IMR-90 (cell line): Measurements from ENCODE around the gene KLF13. TPM values are rescaled to one million over a fixed set of nuclear protein-coding genes. Genes with fewer than 3 reads are reported as not detected.

Experiments used
- ATAC-seq: fragments of 200-7000 bp; cut with Tn5 transposase; 2 replicates; pipeline ENCODE4 v1.9.1; 2020; ENCODE audit warnings: low read depth, mild to moderate bottlenecking, moderate library complexity
- BruUV-seq: library from RNA; stranded (reverse); fragments of 400-500 nt; replicated peaks from 2 replicates; lab custom pipeline; 2021; lab: Mats Ljungman, UMichigan
- CTCF ChIA-PET: fragments of 300-600 bp; formaldehyde crosslinking; extraction: SDS; loops from one replicate; lab custom pipeline; 2021; ENCODE audit warnings: antibody characterized with exemption; lab: Yijun Ruan, JAX
- POLR2A ChIA-PET: fragments of 300-600 bp; sonication (Branson Sonifier 250); formaldehyde crosslinking; loops from one replicate; lab custom pipeline; 2022; ENCODE audit warnings: antibody characterized with exemption; ENCODE audit not compliant: unreplicated experiment; lab: Charles Lee
- DNase-seq: peaks from one replicate; pipeline ENCODE4 v3.0.0; 2013
- H2AFZ ChIP-seq: replicated peaks from 2 replicates; pipeline ENCODE3; 2013; ENCODE audit warnings: low read length, mild to moderate bottlenecking; ENCODE audit not compliant: poor library complexity
- H2AK5ac ChIP-seq: 2 replicates; pipeline ENCODE4 v1.6.1; 2013; ENCODE audit warnings: low read depth, low read length, inconsistent platforms
- H2AK9ac ChIP-seq: replicated peaks from 2 replicates; pipeline ENCODE3; 2013; ENCODE audit warnings: mild to moderate bottlenecking, low read depth, low read length, moderate library complexity; ENCODE audit not compliant: poor library complexity
- H2BK120ac ChIP-seq: 2 replicates; pipeline ENCODE4 v1.6.1; 2013; ENCODE audit warnings: low read depth, low read length, inconsistent platforms
- H2BK15ac ChIP-seq: 3 replicates; pipeline ENCODE4 v1.6.1; 2013; ENCODE audit warnings: low read depth, low read length, inconsistent platforms
- H2BK20ac ChIP-seq: 2 replicates; pipeline ENCODE4 v1.6.1; 2013; ENCODE audit warnings: low read depth, mild to moderate bottlenecking, inconsistent platforms, low read length, moderate library complexity
- H2BK5ac ChIP-seq: 2 replicates; pipeline ENCODE4 v1.6.1; 2013; ENCODE audit warnings: mild to moderate bottlenecking, low read depth, low read length, inconsistent platforms; ENCODE audit not compliant: poor library complexity, severe bottlenecking
- H3K14ac ChIP-seq: replicated peaks from 2 replicates; pipeline ENCODE4 v1.6.1; 2013; ENCODE audit warnings: low read depth, low read length, inconsistent platforms
- H3K18ac ChIP-seq: 2 replicates; pipeline ENCODE4 v1.6.1; 2013; ENCODE audit warnings: low read depth, low read length, control low read depth
- H3K23ac ChIP-seq: 2 replicates; pipeline ENCODE4 v1.6.1; 2013; ENCODE audit warnings: low read depth, low read length, inconsistent platforms
- H3K27ac ChIP-seq: 2 replicates; pipeline ENCODE4 v1.5.1; 2013; ENCODE audit warnings: mild to moderate bottlenecking, control low read depth, low read length; ENCODE audit not compliant: insufficient read depth
- H3K27me3 ChIP-seq: 2 replicates; pipeline ENCODE4 v1.6.1; 2013; ENCODE audit warnings: low read length; ENCODE audit not compliant: control insufficient read depth, insufficient read depth
- H3K36me3 ChIP-seq: 2 replicates; pipeline ENCODE4 v1.6.1; 2013; ENCODE audit warnings: low read length, mixed read lengths; ENCODE audit not compliant: control insufficient read depth, insufficient read depth
- H3K4ac ChIP-seq: 2 replicates; pipeline ENCODE4 v1.6.1; 2013; ENCODE audit warnings: low read depth, low read length, inconsistent platforms
- H3K4me1 ChIP-seq: 2 replicates; pipeline ENCODE4 v1.6.1; 2013; ENCODE audit warnings: low read length, mixed read lengths; ENCODE audit not compliant: control insufficient read depth, insufficient read depth
- H3K4me2 ChIP-seq: 2 replicates; pipeline ENCODE4 v1.6.1; 2013; ENCODE audit warnings: low read depth, mild to moderate bottlenecking, control low read depth, low read length, moderate library complexity
- H3K4me3 ChIP-seq: 2 replicates; pipeline ENCODE4 v1.5.1; 2013; ENCODE audit warnings: low read depth, mild to moderate bottlenecking, control low read depth, low read length, moderate library complexity; ENCODE audit not compliant: insufficient read depth
- H3K56ac ChIP-seq: 2 replicates; pipeline ENCODE4 v1.6.1; 2013; ENCODE audit warnings: low read length, inconsistent platforms; ENCODE audit not compliant: insufficient read depth; ENCODE audit errors: extremely low read depth
- H3K79me1 ChIP-seq, 2 experiments: 2 replicates each; pipeline ENCODE4 v1.6.1; 2013; ENCODE audit warnings: low read length in 2 of 2, inconsistent platforms in 1 of 2, low read depth in 1 of 2
- H3K9ac ChIP-seq: 2 replicates; pipeline ENCODE4 v1.6.1; 2013; ENCODE audit warnings: low read depth, low read length, control low read depth
- H3K9me1 ChIP-seq: 2 replicates; pipeline ENCODE4 v1.6.1; 2013; ENCODE audit warnings: low read length, inconsistent platforms; ENCODE audit not compliant: insufficient read depth
- H3K9me3 ChIP-seq: 2 replicates; pipeline ENCODE4 v1.6.1; 2013; ENCODE audit warnings: low read length; ENCODE audit not compliant: control insufficient read depth, insufficient read depth
- H4K20me1 ChIP-seq: 2 replicates; pipeline ENCODE4 v1.6.1; 2013; ENCODE audit warnings: low read length, inconsistent platforms; ENCODE audit not compliant: insufficient read depth
- H4K5ac ChIP-seq: 2 replicates; pipeline ENCODE4 v1.6.1; 2013; ENCODE audit warnings: mild to moderate bottlenecking, low read depth, low read length, control low read depth
- H4K8ac ChIP-seq, 2 experiments: 2 replicates each; pipeline ENCODE4 v1.6.1; 2013; ENCODE audit warnings: low read depth in 2 of 2, low read length in 2 of 2, control low read depth in 1 of 2, inconsistent platforms in 1 of 2
- H4K91ac ChIP-seq: 2 replicates; pipeline ENCODE4 v1.6.1; 2013; ENCODE audit warnings: low read depth, low read length, inconsistent platforms; ENCODE audit not compliant: insufficient read depth
- BHLHE40 ChIP-seq: fragments of 150-350 bp; IDR thresholded peaks from 2 replicates; pipeline ENCODE4 v1.6.1; 2016; ENCODE audit warnings: mild to moderate bottlenecking, low read depth, low read length
- CEBPB ChIP-seq: IDR thresholded peaks from 2 replicates; pipeline ENCODE4 v1.6.1; 2012; ENCODE audit warnings: low read depth, low read length, improper control_type of control experiment
- CHD1 ChIP-seq: IDR thresholded peaks from 2 replicates; pipeline ENCODE4 v1.6.1; 2012; ENCODE audit warnings: low read depth, low read length, improper control_type of control experiment
- FOS ChIP-seq: fragments of 150-350 bp; IDR thresholded peaks from 2 replicates; pipeline ENCODE4 v1.6.1; 2016; ENCODE audit warnings: low read depth, low read length
- MAFK ChIP-seq: IDR thresholded peaks from 2 replicates; pipeline ENCODE4 v1.6.1; 2012; ENCODE audit warnings: low read depth, low read length, improper control_type of control experiment
- MAZ ChIP-seq: IDR thresholded peaks from 2 replicates; pipeline ENCODE4 v1.6.1; 2012; ENCODE audit warnings: low read depth, mild to moderate bottlenecking, low read length, improper control_type of control experiment, moderate library complexity, borderline replicate concordance
- NFE2L2 ChIP-seq: fragments of 150-350 bp; IDR thresholded peaks from 2 replicates; pipeline ENCODE4 v1.6.1; 2016; ENCODE audit warnings: low read depth, mild to moderate bottlenecking, low read length
- POLR2A ChIP-seq: IDR thresholded peaks from 2 replicates; pipeline ENCODE4 v1.6.1; 2012; ENCODE audit warnings: mild to moderate bottlenecking, low read depth, low read length
- RCOR1 ChIP-seq: IDR thresholded peaks from 2 replicates; pipeline ENCODE4 v1.6.1; 2012; ENCODE audit warnings: mild to moderate bottlenecking, low read length, improper control_type of control experiment; ENCODE audit not compliant: insufficient replicate concordance
- RFX5 ChIP-seq: IDR thresholded peaks from 2 replicates; pipeline ENCODE4 v1.8.0; 2012; ENCODE audit warnings: low read depth, mild to moderate bottlenecking, low read length, moderate library complexity
- SMC3 ChIP-seq: fragments of 150-350 bp; IDR thresholded peaks from 2 replicates; pipeline ENCODE4 v1.6.1; 2016; ENCODE audit warnings: low read depth, mild to moderate bottlenecking, antibody characterized with exemption, low read length, moderate library complexity
- WGBS, 2 experiments: methylation state at CpG; one replicate each; pipeline versions ENCODE4 v1.1.5 to v1.1.7; 2013; ENCODE audit warnings: missing lambda C conversion rate in 2 of 2; ENCODE audit not compliant: insufficient read length in 1 of 2; ENCODE audit errors: extremely low coverage in 2 of 2; 5-methylcytosine and 5-hydroxymethylcytosine counted together
- dilution Hi-C: fragments of 300-500 bp; cut with HindIII; formaldehyde crosslinking; loops from one replicate; pipeline ENCODE4 v1.14.3; 2018; ENCODE audit warnings: low sequenced_read_pairs; ENCODE audit not compliant: unreplicated experiment
- in situ Hi-C: fragments of 300-500 bp; cut with MboI; formaldehyde crosslinking; loops from 3 replicates; pipeline ENCODE4 v1.14.3; 2019; ENCODE audit warnings: low sequenced_read_pairs, inconsistent platforms, mixed read lengths
- intact Hi-C: fragments of 100-400 bp; cut with micrococcal nuclease; formaldehyde crosslinking; loops from 2 replicates; pipeline ENCODE4 v1.10.0; 2022
- polyA plus RNA-seq, 3 experiments: library from polyadenylated mRNA; depleted of rRNA; stranded (reverse); fragments of >200 nt; gene quantifications; 2 replicates each; pipeline ENCODE4 v1.2.3, GENCODE V29; 2012; ENCODE audit warnings: low replicate concordance in 1 of 3
- total RNA-seq: library from RNA; depleted of rRNA; stranded (reverse); fragments of >200 nt; gene quantifications from 2 replicates; pipeline ENCODE4 v1.2.3, GENCODE V29; 2012
- TF ChIP-seq, protein P1 (sequence below): fragments of 150-350 bp; IDR thresholded peaks from 2 replicates; pipeline ENCODE4 v1.6.1; 2017; ENCODE audit warnings: mild to moderate bottlenecking, antibody characterized with exemption, low read length, low read depth
- TF ChIP-seq, protein P2 (sequence below): conservative IDR thresholded peaks from 2 replicates; pipeline ENCODE4 v1.5.1; 2012; ENCODE audit warnings: mild to moderate bottlenecking, low read depth, low read length, improper control_type of control experiment
- TF ChIP-seq, protein P3 (sequence below): fragments of 150-350 bp; IDR thresholded peaks from 2 replicates; pipeline ENCODE4 v1.6.1; 2016; ENCODE audit warnings: low read depth, mild to moderate bottlenecking, low read length, moderate library complexity, borderline replicate concordance

The KLF13 gene
- total and polyA plus RNA-seq, 2 of the 4 experiments (the other 2 are of a cell fraction), result 9.5 to 10.6 TPM

DNA sequence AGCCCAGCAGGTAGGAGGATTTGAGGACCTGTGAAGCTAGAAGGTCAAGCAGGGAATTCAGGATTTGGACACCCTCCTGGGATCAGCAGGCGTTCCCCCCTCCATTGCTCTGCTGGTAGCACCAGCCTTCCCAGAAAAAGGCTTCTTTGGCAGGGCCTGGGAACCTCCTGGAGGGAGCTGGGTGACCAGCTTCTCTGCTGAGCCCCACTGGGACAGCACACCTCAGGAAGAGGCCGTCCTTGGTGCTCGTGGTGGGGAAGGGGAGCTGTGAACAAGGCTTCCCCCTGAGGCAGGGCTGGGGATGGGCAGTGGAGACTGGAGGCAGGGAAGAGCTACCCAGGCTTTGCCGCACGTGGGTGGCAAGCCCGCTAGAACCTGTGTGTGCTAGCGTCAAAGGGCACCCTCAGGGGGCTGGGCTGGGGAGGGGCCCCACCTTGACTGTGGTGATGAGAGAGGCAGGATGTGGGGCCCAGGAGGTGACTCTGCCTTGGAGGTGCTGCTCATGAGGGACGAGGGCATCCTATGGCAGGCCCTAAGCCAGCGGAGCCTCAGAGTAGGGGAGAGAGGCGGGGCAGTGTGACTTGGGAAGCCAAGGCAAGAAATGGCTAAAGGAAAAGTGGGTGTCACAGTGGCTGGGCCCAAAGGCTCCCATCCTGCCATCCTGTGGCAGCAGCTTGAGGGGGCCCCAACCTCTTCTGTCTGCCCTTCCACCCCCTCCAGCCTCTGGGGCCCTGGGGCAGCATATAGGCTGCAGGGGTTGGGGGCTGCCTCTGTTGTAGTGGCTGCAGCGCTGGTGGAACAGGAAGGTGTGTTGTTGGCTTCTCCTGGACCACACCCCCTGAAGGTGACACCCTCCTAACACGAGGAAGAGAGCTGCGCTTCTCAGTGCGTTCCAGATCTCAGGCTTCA, 20.7 kb downstream of the KLF13 start:
- Histone ChIP-seq H2BK20ac (no peak overlapping the region), H4K91ac (no peak overlapping the region), H4K8ac (no peak overlapping the region), H2BK120ac (no peak overlapping the region), H4K5ac (no peak overlapping the region), H2AK9ac (no peak overlapping the region), H3K79me1 (peaks cover 21 to 90% of the 10 kb centered on the region in 2 experiments), H3K36me3 (no peaks in the 10 kb centered on the region), H3K27me3 (no peaks in the 10 kb centered on the region), H3K56ac (no peak overlapping the region), H3K9ac (no peak overlapping the region), H2AFZ (no peak overlapping the region), H2BK5ac (no peak overlapping the region), H3K4ac (no peak overlapping the region; the same call in 1 of the 2 replicates), H3K14ac (no peak overlapping the region; the same call in 1 of the 2 replicates), H3K4me1 (peaks cover 6% of the 10 kb centered on the region), H3K18ac (no peak overlapping the region), H4K20me1 (peaks cover 74% of the 10 kb centered on the region), H3K4me2 (no peak overlapping the region), H3K4me3 (no peak overlapping the region), H2AK5ac (no peak overlapping the region), H2BK15ac (no peak overlapping the region), H3K9me3 (no peaks in the 10 kb centered on the region), H3K27ac (no peak overlapping the region), H3K23ac (no peak overlapping the region), H3K9me1 (peaks cover 25% of the 10 kb centered on the region; the same call in 1 of the 2 replicates)
- WGBS, 2 experiments, result 89% methylated on average over 6 of the region's 14 CpGs; no CpG with 5 or more reads in 1 of the 2 experiments
- intact Hi-C loops, result no loop called here
- ATAC-seq (no peak), DNase-seq (no peak)
- in situ Hi-C loops, result no loop called here
- dilution Hi-C loops, result no loop called here
- no TSS peak for BruUV-seq
- TF ChIP-seq MAZ, result no peak
- TF ChIP-seq BHLHE40, result no peak
- TF ChIP-seq, protein P1, sequence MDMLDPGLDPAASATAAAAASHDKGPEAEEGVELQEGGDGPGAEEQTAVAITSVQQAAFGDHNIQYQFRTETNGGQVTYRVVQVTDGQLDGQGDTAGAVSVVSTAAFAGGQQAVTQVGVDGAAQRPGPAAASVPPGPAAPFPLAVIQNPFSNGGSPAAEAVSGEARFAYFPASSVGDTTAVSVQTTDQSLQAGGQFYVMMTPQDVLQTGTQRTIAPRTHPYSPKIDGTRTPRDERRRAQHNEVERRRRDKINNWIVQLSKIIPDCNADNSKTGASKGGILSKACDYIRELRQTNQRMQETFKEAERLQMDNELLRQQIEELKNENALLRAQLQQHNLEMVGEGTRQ, result no peak
- no peak for TF ChIP-seq FOS
- no peak for TF ChIP-seq NFE2L2
- no peak for TF ChIP-seq CHD1
- no peak for TF ChIP-seq RCOR1
- TF ChIP-seq CEBPB, result no peak
- TF ChIP-seq, protein P2, sequence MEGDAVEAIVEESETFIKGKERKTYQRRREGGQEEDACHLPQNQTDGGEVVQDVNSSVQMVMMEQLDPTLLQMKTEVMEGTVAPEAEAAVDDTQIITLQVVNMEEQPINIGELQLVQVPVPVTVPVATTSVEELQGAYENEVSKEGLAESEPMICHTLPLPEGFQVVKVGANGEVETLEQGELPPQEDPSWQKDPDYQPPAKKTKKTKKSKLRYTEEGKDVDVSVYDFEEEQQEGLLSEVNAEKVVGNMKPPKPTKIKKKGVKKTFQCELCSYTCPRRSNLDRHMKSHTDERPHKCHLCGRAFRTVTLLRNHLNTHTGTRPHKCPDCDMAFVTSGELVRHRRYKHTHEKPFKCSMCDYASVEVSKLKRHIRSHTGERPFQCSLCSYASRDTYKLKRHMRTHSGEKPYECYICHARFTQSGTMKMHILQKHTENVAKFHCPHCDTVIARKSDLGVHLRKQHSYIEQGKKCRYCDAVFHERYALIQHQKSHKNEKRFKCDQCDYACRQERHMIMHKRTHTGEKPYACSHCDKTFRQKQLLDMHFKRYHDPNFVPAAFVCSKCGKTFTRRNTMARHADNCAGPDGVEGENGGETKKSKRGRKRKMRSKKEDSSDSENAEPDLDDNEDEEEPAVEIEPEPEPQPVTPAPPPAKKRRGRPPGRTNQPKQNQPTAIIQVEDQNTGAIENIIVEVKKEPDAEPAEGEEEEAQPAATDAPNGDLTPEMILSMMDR, result no peak
- TF ChIP-seq, protein P3, sequence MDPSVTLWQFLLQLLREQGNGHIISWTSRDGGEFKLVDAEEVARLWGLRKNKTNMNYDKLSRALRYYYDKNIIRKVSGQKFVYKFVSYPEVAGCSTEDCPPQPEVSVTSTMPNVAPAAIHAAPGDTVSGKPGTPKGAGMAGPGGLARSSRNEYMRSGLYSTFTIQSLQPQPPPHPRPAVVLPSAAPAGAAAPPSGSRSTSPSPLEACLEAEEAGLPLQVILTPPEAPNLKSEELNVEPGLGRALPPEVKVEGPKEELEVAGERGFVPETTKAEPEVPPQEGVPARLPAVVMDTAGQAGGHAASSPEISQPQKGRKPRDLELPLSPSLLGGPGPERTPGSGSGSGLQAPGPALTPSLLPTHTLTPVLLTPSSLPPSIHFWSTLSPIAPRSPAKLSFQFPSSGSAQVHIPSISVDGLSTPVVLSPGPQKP, result no peak
- TF ChIP-seq SMC3, result no peak
- TF ChIP-seq RFX5, result no peak
- no peak for TF ChIP-seq POLR2A
- TF ChIP-seq MAFK, result no peak
- POLR2A ChIA-PET, result no interaction called here
- CTCF ChIA-PET, result no interaction called here
